Measurements from ENCODE around the gene RBM10. TPM values are rescaled to one million over a fixed set of nuclear protein-coding genes. Genes with fewer than 3 reads are reported as not detected.

The RBM10 gene
- total and polyA plus RNA-seq, 2 experiments from 2014 or later: 39.5 to 101 TPM

- TF ChIP-seq JUNB (IDR thresholded peaks at IDR 0.05; ENCODE audit: unreplicated experiment) (no peak), CREB1 (CRISPR knock-in tag; IDR thresholded peaks at IDR 0.05; ENCODE audit: low read depth) (no peak), REST (IDR thresholded peaks at IDR 0.05; ENCODE audit: unreplicated experiment) (no peak), CTCF (conservative IDR thresholded peaks at IDR 0.05; ENCODE audit: low read depth in 2 of 2) (no peak), POLR2AphosphoS5 (IDR thresholded peaks at IDR 0.05; ENCODE audit: low read depth) (no peak), EZH2phosphoT487 (IDR thresholded peaks at IDR 0.05; ENCODE audit: unreplicated experiment) (no peak), ZNF331 (CRISPR knock-in tag; IDR thresholded peaks at IDR 0.05; ENCODE audit: low read depth) (no peak), NANOG (IDR thresholded peaks at IDR 0.05; ENCODE audit: borderline replicate concordance) (no peak), STAT1 (IDR thresholded peaks at IDR 0.05; ENCODE audit: unreplicated experiment) (no peak), ETS1 (IDR thresholded peaks at IDR 0.05) (no peak), ZNF114 (CRISPR knock-in tag; IDR thresholded peaks at IDR 0.05) (no peak), EZH2 (IDR thresholded peaks at IDR 0.05; ENCODE audit: low read depth, unreplicated experiment) (no peak), ZNF462 (CRISPR knock-in tag; IDR thresholded peaks at IDR 0.05) (no peak)
- H3K27ac ChIP-seq (ENCODE audit: low read depth): no peak overlapping the region
- no peak overlapping the region for H3K4me3 Mint-ChIP-seq
- H3K4me2 ChIP-seq: no peak overlapping the region
- H3K79me2 ChIP-seq (replicated peaks; ENCODE audit: insufficient read depth): peaks cover 4% of the 10 kb centered on the region; the same call in 1 of the 2 replicates
- H3K9me3 Mint-ChIP-seq: no peaks in the 10 kb centered on the region; the same call in 2 of the 3 replicates
- H3K27me3 Mint-ChIP-seq (ENCODE audit: insufficient read depth, low read depth, poor library complexity): peaks cover 5% of the 10 kb centered on the region
- no peaks in the 10 kb centered on the region for H4K20me1 ChIP-seq (replicated peaks; ENCODE audit: insufficient read depth)
- 0 out of 2 replicates have a peak, but pooled peaks cover 2% of the 10 kb centered on the region for H3K36me3 ChIP-seq (ENCODE audit: insufficient read depth)
- DNase-seq (ENCODE audit: low spot score) (no peak), ATAC-seq (no peak)
- no peaks in the 10 kb centered on the region; the same call in 2 of the 3 replicates for H3K4me1 Mint-ChIP-seq
- no peak overlapping the region for H3K27ac Mint-ChIP-seq
- peaks cover 34% of the 10 kb centered on the region for H3K36me3 Mint-ChIP-seq (ENCODE audit: low read depth)
- H3K4me1 ChIP-seq (ENCODE audit: insufficient read depth): no peaks in the 10 kb centered on the region
- H3K27me3 ChIP-seq (ENCODE audit: insufficient read depth): no peaks in the 10 kb centered on the region
- no peaks in the 10 kb centered on the region for H3K9me2 ChIP-seq (ENCODE audit: insufficient read depth)
- H3F3A ChIP-seq (replicated peaks; ENCODE audit: low read depth): no peaks in the 10 kb centered on the region
- H2AFZ ChIP-seq: no peak overlapping the region
- H3K4me3 ChIP-seq: no peak overlapping the region
Observed at GRCh38 chrX:47171996-47172395, 27.0 kb downstream of the RBM10 start.

All from GM23338 (cell line).